ENCODE measurements around the gene CYP4A11. TPM values are rescaled to one million over a fixed set of nuclear protein-coding genes. Genes with fewer than 3 reads are reported as not detected.

The CYP4A11 gene, protein sequence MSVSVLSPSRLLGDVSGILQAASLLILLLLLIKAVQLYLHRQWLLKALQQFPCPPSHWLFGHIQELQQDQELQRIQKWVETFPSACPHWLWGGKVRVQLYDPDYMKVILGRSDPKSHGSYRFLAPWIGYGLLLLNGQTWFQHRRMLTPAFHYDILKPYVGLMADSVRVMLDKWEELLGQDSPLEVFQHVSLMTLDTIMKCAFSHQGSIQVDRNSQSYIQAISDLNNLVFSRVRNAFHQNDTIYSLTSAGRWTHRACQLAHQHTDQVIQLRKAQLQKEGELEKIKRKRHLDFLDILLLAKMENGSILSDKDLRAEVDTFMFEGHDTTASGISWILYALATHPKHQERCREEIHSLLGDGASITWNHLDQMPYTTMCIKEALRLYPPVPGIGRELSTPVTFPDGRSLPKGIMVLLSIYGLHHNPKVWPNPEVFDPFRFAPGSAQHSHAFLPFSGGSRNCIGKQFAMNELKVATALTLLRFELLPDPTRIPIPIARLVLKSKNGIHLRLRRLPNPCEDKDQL
- 0.18 TPM in 1 of 2 replicates, not detected in the other for total RNA-seq

DNA sequence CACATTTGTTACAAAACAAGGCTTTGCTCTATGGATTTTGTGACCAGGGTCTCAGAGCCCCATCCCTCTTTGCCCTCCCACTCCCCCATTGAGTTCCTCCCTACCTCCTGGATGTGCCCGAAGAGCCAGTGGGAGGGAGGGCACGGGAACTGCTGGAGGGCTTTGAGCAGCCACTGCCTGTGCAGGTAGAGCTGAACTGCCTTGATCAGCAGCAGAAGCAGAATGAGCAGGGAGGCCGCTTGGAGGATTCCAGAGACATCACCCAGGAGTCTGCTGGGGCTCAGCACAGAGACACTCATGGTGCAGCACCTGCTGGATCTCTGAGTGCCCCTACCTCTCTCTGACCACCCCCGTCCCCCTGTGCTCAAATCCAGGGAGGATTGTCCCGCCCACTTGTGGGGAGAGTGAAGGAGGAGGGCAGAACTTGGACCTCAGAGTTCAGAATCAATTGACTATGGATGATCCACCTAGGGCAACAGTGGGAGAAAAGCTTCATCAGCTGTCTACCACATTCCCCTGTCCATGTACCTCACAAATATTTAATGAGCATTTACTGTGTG lies at the start of gene CYP4A11:
CYP4A11 (minus strand) TSS at position 342 of the 560 bp plus-strand sequence; CDS start at position 299, 43 bp downstream.

Other genes with a start within 250 kb of the CYP4A11 start
- gene EFCAB14, start 222.4 kb downstream of the CYP4A11 start, total RNA-seq: 43.7 and 87.0 TPM in 2 replicates
- not detected in 2 replicates for gene CYP4B1, start 142.4 kb downstream of the CYP4A11 start, total RNA-seq
- 9.0 and 16.0 TPM in 2 replicates for gene CYP4X1, start 82.2 kb upstream of the CYP4A11 start, total RNA-seq
- not detected in 2 replicates for gene CYP4Z1, start 125.8 kb upstream of the CYP4A11 start, total RNA-seq
- gene CYP4A22, start 196.0 kb upstream of the CYP4A11 start, total RNA-seq: not detected in 2 replicates
- gene PDZK1IP1, start 248.6 kb upstream of the CYP4A11 start, total RNA-seq: 3.4 and 4.4 TPM in 2 replicates

Data from cardiac atrium fibroblast (primary cell).